ENCODE measurements around the gene BICRA.

BICRA gene

GRCh38 chr19:47697863-47698609 is 89.1 kb downstream of the BICRA start:
- DNase-seq (ENCODE audit: low read depth), result peak; percentile 90
- H3K4me3 ChIP-seq (replicated peaks; ENCODE audit: low read depth, low read length), result no peak overlapping the region
- TF ChIP-seq CTCF (IDR thresholded peaks at IDR 0.05; ENCODE audit: low read length, missing control alignments), result peak; percentile 100

GRCh38 chr19:47698631-47699359 is 89.9 kb downstream of the BICRA start:
- DNase-seq (ENCODE audit: low read depth), result no peak
- H3K4me3 ChIP-seq (replicated peaks; ENCODE audit: low read depth, low read length), result no peak overlapping the region

GRCh38 chr19:47699360-47699917 is 90.5 kb downstream of the BICRA start:
- H3K4me3 ChIP-seq (replicated peaks; ENCODE audit: low read depth, low read length), result no peak overlapping the region
- DNase-seq (ENCODE audit: low read depth), result peak; percentile 41
- TF ChIP-seq CTCF (IDR thresholded peaks at IDR 0.05; ENCODE audit: low read length, missing control alignments), result peak; percentile 76

More at GRCh38 chr19:47698631-47699359, 89.9 kb downstream of the BICRA start:
- no peak for TF ChIP-seq CTCF (IDR thresholded peaks at IDR 0.05; ENCODE audit: low read length, missing control alignments)

- no peak for TF ChIP-seq CTCF (IDR thresholded peaks at IDR 0.05; ENCODE audit: low read length, missing control alignments)
- DNase-seq (ENCODE audit: low read depth), result no peak
- no peak overlapping the region for H3K4me3 ChIP-seq (replicated peaks; ENCODE audit: low read depth, low read length)
These were observed 92.2 kb downstream of the BICRA start for GRCh38 chr19:47700934-47701716.

GRCh38 chr19:47701717-47702552 is 93.0 kb downstream of the BICRA start:
- no peak overlapping the region for H3K4me3 ChIP-seq (replicated peaks; ENCODE audit: low read depth, low read length)
- TF ChIP-seq CTCF (IDR thresholded peaks at IDR 0.05; ENCODE audit: low read length, missing control alignments), result no peak
- no peak for DNase-seq (ENCODE audit: low read depth)

- no peak for DNase-seq (ENCODE audit: low read depth)
- no peak for TF ChIP-seq CTCF (IDR thresholded peaks at IDR 0.05; ENCODE audit: low read length, missing control alignments)
- H3K4me3 ChIP-seq (replicated peaks; ENCODE audit: low read depth, low read length), result no peak overlapping the region
These were observed 93.7 kb downstream of the BICRA start for GRCh38 chr19:47702671-47703070.
